H1 (cell line): ENCODE measurements around the gene ATP9B.

Experiments used
- CEBPB ChIP-seq: IDR thresholded peaks from 2 replicates; pipeline ENCODE4 v1.6.1; 2012; ENCODE audit warnings: low read depth, low read length
- CHD1 ChIP-seq: IDR thresholded peaks from 2 replicates; pipeline ENCODE4 v1.6.1; 2012; ENCODE audit warnings: low read depth, low read length, improper control_type of control experiment
- CTBP2 ChIP-seq: IDR thresholded peaks from 2 replicates; pipeline ENCODE4 v1.7.0; 2011; ENCODE audit warnings: borderline replicate concordance, mild to moderate bottlenecking, moderate library complexity, mixed read lengths, low read length; ENCODE audit not compliant: insufficient read depth, insufficient read length
- CTCF ChIP-seq, 3 experiments: IDR thresholded peaks; 1 replicate in 2 of 3; 2 replicates in 1 of 3; pipeline versions ENCODE4 v1.5.1 to v1.6.1; 2011; ENCODE audit warnings: low read length in 3 of 3, mild to moderate bottlenecking in 3 of 3, inconsistent platforms in 2 of 3, low read depth in 1 of 3, moderate library complexity in 1 of 3; ENCODE audit not compliant: insufficient read depth in 1 of 3; ENCODE audit errors: control extremely low read depth in 1 of 3
- EZH2 ChIP-seq: fragments of 200-600 bp; sonication (generic); IDR thresholded peaks from 2 replicates; pipeline ENCODE4 v1.7.1; 2012; ENCODE audit warnings: low read depth, mild to moderate bottlenecking, moderate library complexity, low read length, inconsistent platforms; ENCODE audit not compliant: severe bottlenecking
- GABPA ChIP-seq: IDR thresholded peaks from 2 replicates; pipeline ENCODE4 v1.6.1; 2011; ENCODE audit warnings: mild to moderate bottlenecking, low read length, moderate library complexity, borderline replicate concordance; ENCODE audit not compliant: insufficient read depth
- JUN ChIP-seq: IDR thresholded peaks from 2 replicates; pipeline ENCODE4 v1.6.1; 2011; ENCODE audit warnings: low read depth, mild to moderate bottlenecking, improper control_type of control experiment, low read length
- POLR2A ChIP-seq, 2 experiments: IDR thresholded peaks; 1 replicate in 1 of 2; 2 replicates in 1 of 2; pipeline ENCODE4 v1.6.1; 2011; ENCODE audit warnings: low read depth in 2 of 2, low read length in 2 of 2, mild to moderate bottlenecking in 2 of 2; ENCODE audit errors: control extremely low read depth in 1 of 2
- RNF2 ChIP-seq: fragments of 200-900, 300-1000 bp; sonication (generic); IDR thresholded peaks from 2 replicates; pipeline ENCODE4 v1.7.1; 2016; ENCODE audit warnings: borderline replicate concordance, low read depth, mild to moderate bottlenecking, antibody characterized with exemption, low read length; ENCODE audit not compliant: poor library complexity, severe bottlenecking; ENCODE audit errors: missing control alignments
- SRF ChIP-seq: IDR thresholded peaks from 2 replicates; pipeline ENCODE4 v1.6.1; 2011; ENCODE audit warnings: mild to moderate bottlenecking, low read depth, low read length, moderate library complexity
- SUZ12 ChIP-seq: fragments of 200-600 bp; sonication (generic); IDR thresholded peaks from 2 replicates; pipeline ENCODE4 v1.6.1; 2012; ENCODE audit warnings: mild to moderate bottlenecking, inconsistent platforms, low read length, moderate library complexity, mixed read lengths
- TAF1 ChIP-seq: IDR thresholded peaks from 2 replicates; pipeline ENCODE4 v1.6.1; 2011; ENCODE audit warnings: mild to moderate bottlenecking, low read depth, low read length
- USF2 ChIP-seq: IDR thresholded peaks from 2 replicates; pipeline ENCODE4 v1.6.1; 2011; ENCODE audit warnings: low read length, improper control_type of control experiment

GRCh38 chr18:79106084-79106483 lies 36.9 kb downstream of the ATP9B start:
- TF ChIP-seq CEBPB, result no peak
- TF ChIP-seq CTBP2, result no peak
- no peak for TF ChIP-seq CTCF (IDR thresholded peaks at IDR 0.05; ENCODE audit: control extremely low read depth in 1 of 3, insufficient read depth in 1 of 3, low read depth in 1 of 3, low read length in 3 of 3)
- no peak for TF ChIP-seq POLR2A (IDR thresholded peaks at IDR 0.05; ENCODE audit: control extremely low read depth in 1 of 2, low read depth in 2 of 2, low read length in 2 of 2)
- no peak for TF ChIP-seq GABPA
- TF ChIP-seq CHD1, result no peak
- TF ChIP-seq USF2, result no peak
- no peak for TF ChIP-seq SRF
- no peak for TF ChIP-seq SUZ12
- no peak for TF ChIP-seq RNF2
- TF ChIP-seq EZH2, result no peak
- no peak for TF ChIP-seq JUN
- TF ChIP-seq TAF1, result no peak
